Fibroblast of skin of right biceps (primary cell): ENCODE measurements around the gene TNFRSF11A.

Experiments used
- DNase-seq: peaks from one replicate; pipeline ENCODE4 v3.0.0-alpha.2; 2013

Gene TNFRSF11A

DNA sequence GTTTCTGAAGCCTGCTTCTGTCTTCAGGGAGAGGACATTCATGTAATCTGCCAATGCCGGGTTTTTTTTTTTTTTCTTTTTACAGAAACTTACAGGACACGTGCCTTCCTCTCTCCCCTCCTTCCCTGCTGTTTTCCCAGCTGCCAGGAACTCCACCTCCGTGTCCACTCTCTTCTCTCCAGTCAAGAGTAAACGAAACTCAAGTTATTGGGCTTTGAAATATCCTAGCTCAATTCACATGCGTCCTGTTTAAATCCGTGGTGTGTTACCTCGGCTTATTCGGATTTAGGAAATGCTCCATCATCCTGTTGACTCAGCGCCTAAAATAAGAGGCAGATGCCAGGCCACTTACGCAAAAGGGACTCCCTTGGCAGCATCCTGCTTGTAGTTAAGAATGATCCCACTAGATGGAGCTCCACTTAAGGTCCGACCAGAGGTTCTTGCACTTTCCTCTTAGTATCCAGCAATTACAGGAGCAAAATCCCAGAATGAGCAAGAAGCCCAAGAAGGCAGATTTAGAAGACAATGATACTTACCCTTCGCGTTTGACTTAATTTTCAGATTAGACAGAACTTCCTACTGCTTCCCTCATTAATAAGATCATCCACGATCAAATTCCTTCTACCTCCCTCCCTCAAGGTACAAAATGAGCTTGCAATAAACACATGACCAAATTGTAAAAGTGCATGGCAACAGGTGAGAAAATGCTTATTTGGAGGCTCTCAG is 100.5 kb downstream of the TNFRSF11A start:
- DNase-seq, result peak; percentile 94

DNA sequence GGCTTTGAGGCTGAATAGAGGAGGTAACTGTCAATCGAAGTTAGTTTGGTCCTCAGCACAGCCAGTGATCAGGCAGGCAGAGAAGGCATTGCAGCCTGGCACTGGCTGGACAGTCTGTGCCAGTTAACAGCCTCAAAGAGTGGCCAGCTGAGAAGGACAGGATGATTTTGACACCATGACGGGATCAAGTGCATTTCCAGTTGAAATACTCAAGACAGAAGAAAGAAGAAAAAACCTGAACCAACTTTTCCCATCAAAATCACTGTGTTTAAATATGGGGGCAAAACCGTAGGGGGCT is 101.0 kb downstream of the TNFRSF11A start:
- no peak for DNase-seq

GRCh38 chr18:62432176-62432575 is 107.1 kb downstream of the TNFRSF11A start:
- DNase-seq, result no peak

GRCh38 chr18:62434798-62435197 is 109.7 kb downstream of the TNFRSF11A start:
- DNase-seq, result no peak

DNA sequence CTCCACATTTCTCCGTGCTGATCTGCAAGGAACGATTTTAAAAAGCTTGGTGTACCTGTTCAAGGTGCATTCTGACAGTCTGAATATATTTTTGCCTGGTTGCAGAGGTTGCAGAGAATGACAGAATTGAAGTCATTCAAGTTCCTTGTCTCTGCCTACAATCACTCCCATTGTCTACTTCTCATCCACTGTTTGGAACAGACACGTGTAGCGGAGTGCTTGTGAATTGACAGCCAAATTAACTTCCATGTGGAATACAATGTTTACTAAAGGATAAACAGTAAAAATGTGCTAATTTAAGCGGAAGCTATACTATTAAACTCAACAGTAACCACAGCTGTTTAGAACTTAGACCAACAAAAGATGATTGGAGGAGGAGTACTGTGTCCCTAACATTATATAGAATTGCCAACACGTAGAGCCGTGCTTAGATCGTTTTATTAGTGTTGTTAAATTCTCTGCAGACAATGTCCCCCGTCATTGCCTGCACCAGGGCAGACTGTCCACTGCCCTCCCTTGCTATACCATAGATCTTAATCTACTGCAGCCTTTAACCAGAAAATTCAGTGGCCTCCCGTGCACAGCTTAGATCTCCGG is 110.4 kb downstream of the TNFRSF11A start:
- no peak for DNase-seq

DNA sequence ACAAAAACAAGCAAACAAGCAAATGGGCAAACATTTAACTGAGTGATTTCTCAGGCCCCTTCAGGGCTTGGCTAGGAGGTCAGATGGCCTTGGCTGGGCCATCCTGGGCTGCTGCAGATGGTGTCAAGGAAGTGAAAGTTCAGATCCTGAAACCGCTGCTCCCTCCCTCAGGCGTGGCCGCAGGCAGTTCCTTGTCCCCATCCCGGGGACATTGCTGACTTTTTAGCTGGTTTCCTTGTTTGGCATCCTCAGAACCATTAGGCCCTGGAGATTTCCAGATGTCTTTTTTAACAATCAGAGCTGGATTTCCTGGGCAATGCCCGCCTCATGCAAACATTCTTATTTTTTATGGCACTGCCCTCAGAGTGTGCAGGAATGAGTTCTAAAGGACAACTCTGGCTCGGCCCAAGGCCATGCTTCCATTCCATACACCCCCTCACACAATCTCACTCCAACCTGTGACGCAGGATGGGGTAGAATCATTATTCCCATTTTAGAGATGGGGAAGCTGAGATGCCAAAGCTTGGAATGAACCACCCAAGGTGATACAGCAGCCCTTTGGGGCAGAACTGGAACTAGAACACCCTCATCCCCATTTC is 111.6 kb downstream of the TNFRSF11A start:
- DNase-seq, result no peak

- DNase-seq, result peak; percentile 69
Measured at GRCh38 chr18:62437235-62438017, 112.3 kb downstream of the TNFRSF11A start.

GRCh38 chr18:62438018-62438329 is 112.9 kb downstream of the TNFRSF11A start:
- DNase-seq, result no peak

DNA sequence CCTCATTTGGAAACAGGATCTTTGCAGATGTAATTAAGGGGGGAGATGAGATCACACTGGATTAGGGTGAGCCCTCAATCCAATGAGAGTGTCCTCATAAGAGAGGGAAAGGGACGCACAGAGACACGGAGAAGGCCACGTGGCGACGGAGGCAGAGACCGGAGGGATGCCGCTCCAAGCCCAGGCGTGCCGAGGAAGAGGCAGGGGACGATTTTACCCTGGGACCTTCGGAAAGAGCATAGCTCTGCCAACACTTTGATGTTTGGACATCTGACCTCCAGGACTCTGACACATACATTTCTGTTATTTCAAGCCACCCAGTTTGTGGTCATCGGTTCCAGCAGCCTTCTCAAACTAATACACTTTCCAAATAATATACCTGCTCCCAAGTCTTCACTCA is 113.3 kb downstream of the TNFRSF11A start:
- no peak for DNase-seq

DNA sequence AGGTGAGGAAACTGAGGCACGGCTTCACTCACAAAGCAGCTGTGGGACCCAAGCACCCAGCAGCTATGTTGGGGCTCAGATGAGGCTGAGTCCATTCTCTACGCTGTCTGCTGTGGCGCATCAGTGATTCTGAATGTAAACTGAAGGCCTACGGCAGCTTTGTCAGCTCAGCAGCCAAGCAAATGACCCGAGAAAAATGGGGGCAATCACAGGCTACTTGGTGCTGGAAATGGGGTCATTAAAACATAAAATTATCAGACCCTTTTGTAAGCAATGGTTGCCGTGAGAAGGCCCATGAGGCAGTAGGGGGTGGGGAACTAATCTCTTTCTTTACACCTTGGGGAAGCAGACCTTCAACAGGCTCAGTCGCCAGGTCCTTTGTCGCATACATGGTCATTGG is 113.8 kb downstream of the TNFRSF11A start:
- no peak for DNase-seq
